Tibial nerve (tissue), 4 donors: ENCODE results near the gene ZNF25.

Experiments used
- EP300 ChIP-seq, 2 donors: sonication (generic); formaldehyde crosslinking; IDR thresholded peaks; one replicate each; pipeline ENCODE4 v1.6.1; 2017; ENCODE audit warnings: antibody characterized with exemption in 2 of 2, mild to moderate bottlenecking in 1 of 2
- POLR2A ChIP-seq, 2 donors: fragments of 450-650 bp; IDR thresholded peaks; one replicate each; pipeline ENCODE4 v1.6.1; 2017; ENCODE audit warnings: antibody characterized with exemption in 2 of 2, mild to moderate bottlenecking in 2 of 2, moderate library complexity in 2 of 2
- TF ChIP-seq, protein P1 (sequence below), 5 experiments: fragments of 200-600 bp in 3 of 5; fragments of 450-650 bp in 2 of 5; sonication (generic) in 3 of 5; IDR thresholded peaks; one replicate each; pipeline ENCODE4 v1.5.1; 2016 to 2019; ENCODE audit warnings: antibody characterized with exemption in 5 of 5, mild to moderate bottlenecking in 3 of 5, moderate library complexity in 2 of 5

DNA sequence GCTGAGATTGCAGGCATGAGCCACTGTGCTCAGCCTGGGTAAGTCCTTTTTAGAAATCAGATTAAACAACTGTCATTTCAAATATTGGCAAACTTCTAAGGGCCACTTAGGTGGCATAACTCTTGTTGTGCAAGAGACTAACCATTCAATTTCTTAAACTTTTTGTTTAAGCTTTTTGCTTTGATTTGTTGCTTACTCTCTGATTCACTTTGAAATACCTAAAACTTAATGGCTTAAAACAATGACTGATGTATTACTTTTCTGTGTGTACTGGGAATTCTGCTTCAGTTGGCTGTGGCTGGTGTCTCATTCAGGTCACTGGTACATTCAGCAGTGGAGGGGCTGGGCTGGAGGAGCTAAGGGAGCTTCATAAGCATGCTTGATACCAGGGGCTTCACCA lies 28.9 kb downstream of the ZNF25 start:
- TF ChIP-seq, protein P1, sequence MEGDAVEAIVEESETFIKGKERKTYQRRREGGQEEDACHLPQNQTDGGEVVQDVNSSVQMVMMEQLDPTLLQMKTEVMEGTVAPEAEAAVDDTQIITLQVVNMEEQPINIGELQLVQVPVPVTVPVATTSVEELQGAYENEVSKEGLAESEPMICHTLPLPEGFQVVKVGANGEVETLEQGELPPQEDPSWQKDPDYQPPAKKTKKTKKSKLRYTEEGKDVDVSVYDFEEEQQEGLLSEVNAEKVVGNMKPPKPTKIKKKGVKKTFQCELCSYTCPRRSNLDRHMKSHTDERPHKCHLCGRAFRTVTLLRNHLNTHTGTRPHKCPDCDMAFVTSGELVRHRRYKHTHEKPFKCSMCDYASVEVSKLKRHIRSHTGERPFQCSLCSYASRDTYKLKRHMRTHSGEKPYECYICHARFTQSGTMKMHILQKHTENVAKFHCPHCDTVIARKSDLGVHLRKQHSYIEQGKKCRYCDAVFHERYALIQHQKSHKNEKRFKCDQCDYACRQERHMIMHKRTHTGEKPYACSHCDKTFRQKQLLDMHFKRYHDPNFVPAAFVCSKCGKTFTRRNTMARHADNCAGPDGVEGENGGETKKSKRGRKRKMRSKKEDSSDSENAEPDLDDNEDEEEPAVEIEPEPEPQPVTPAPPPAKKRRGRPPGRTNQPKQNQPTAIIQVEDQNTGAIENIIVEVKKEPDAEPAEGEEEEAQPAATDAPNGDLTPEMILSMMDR (IDR thresholded peaks at IDR 0.05), result no peak
- no peak for TF ChIP-seq POLR2A (IDR thresholded peaks at IDR 0.05)
- no peak for TF ChIP-seq EP300 (IDR thresholded peaks at IDR 0.05)
